GM23248 (cell line): ENCODE results near the gene STARD10.

Experiments used
- EZH2 ChIP-seq: fragments of 200-600 bp; sonication (generic); IDR thresholded peaks from 2 replicates; pipeline ENCODE4 v1.6.1; 2018; ENCODE audit warnings: antibody characterized with exemption, mild to moderate bottlenecking; ENCODE audit not compliant: insufficient read depth, poor library complexity, severe bottlenecking
- EZH2phosphoT487 ChIP-seq: fragments of 200-600 bp; sonication (generic); IDR thresholded peaks from 2 replicates; pipeline ENCODE4 v1.6.1; 2018; ENCODE audit warnings: antibody characterized with exemption, moderate library complexity, mild to moderate bottlenecking, low read depth; ENCODE audit not compliant: insufficient read depth

- no peak for TF ChIP-seq EZH2
- TF ChIP-seq EZH2phosphoT487 = no peak
These were observed 35.3 kb upstream of the STARD10 start for GRCh38 chr11:72829178-72829577.
